ENCODE results near the gene HSD17B3. TPM values are rescaled to one million over a fixed set of nuclear protein-coding genes. Genes with fewer than 3 reads are reported as not detected.

Gene HSD17B3
- total and polyA plus RNA-seq, 2 donors (not counting 3 experiments of a cell fraction or from before 2014, with no cell fraction given): 0.46 TPM; not detected in 1

DNA sequence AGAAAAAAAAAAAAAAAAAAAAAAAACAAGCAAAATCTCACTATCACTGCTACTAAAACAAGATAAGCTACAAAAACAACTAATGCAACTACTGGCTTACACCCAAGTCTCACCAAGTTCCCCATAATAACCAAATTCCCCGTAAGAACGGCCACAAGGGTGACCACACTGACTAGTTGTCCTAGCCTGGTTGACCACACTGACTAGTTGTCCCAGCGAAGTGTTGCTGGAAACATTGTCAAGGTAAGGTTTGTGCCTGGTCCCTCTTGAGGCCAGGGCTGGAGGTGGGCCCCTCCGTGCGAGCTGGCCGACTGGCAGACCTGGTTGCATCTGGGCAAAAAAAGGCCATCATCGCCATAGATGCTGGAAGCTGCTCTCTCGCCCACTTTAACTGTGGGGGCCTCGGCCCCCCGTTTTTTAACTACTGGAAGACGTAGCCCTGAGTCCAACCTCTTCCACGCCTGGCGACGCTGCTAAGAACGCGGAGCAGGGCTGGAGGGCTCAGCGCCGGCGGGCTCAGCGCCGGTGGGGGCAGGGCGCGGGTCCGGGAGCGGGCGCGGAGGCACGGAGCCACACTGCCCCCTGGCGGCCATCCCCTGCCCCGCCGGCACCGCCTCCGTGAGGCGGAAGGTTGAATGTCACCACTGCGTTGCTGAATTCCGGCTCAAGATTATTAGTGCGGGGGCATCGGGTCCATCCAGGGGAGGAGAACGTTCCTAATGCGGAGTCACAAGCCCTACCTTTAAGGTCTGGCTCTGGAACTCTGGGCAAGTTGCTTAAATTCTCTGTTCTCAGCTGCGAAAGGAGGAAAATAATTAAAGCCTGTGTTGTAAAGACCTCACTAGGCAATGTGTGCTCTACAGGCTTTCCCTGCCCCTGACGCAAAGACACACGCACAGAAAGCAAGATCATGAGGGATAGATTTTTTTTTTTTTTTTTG, 84.0 kb downstream of the HSD17B3 start:
- peak overlapping the region; percentile 76 for H2AFZ ChIP-seq (ENCODE audit: low read depth, low read length)
- ChIA-PET CTCF (interaction anchor here (0.6 to 3.4 kb wide), 43 partner anchors 8 to 1549 kb away, joined by 3 to 26 read pairs (median 4); no protein-coding TSS in a partner anchor), POLR2A (interaction anchor here (0.5 to 1.0 kb wide), 5 partner anchors 10 to 1492 kb away, joined by 3 to 6 read pairs (median 4); no protein-coding TSS in a partner anchor)
- TF ChIP-seq POLR2AphosphoS5 (IDR thresholded peaks at IDR 0.05; ENCODE audit: insufficient read depth, low read depth, low read length): peak; percentile 24
- TF ChIP-seq, protein P1, sequence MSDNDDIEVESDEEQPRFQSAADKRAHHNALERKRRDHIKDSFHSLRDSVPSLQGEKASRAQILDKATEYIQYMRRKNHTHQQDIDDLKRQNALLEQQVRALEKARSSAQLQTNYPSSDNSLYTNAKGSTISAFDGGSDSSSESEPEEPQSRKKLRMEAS (IDR thresholded peaks at IDR 0.05; ENCODE audit: insufficient read depth, insufficient read length): no peak
- TF ChIP-seq, protein P2, sequence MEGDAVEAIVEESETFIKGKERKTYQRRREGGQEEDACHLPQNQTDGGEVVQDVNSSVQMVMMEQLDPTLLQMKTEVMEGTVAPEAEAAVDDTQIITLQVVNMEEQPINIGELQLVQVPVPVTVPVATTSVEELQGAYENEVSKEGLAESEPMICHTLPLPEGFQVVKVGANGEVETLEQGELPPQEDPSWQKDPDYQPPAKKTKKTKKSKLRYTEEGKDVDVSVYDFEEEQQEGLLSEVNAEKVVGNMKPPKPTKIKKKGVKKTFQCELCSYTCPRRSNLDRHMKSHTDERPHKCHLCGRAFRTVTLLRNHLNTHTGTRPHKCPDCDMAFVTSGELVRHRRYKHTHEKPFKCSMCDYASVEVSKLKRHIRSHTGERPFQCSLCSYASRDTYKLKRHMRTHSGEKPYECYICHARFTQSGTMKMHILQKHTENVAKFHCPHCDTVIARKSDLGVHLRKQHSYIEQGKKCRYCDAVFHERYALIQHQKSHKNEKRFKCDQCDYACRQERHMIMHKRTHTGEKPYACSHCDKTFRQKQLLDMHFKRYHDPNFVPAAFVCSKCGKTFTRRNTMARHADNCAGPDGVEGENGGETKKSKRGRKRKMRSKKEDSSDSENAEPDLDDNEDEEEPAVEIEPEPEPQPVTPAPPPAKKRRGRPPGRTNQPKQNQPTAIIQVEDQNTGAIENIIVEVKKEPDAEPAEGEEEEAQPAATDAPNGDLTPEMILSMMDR (IDR thresholded peaks at IDR 0.05; ENCODE audit: extremely low read depth in 1 of 2, insufficient read depth in 1 of 2, low read depth in 1 of 2, low read length in 2 of 2): peak; percentile 90 to 99
- no peak for TF ChIP-seq EZH2 (IDR thresholded peaks at IDR 0.05; ENCODE audit: borderline replicate concordance, low read depth, low read length, severe bottlenecking)
- dilution Hi-C loops (cut with MboI; ENCODE audit: extremely low pct_ligation_motif_present, low sequenced_read_pairs): no loop called here
- H3K4me3 ChIP-seq (replicated peaks in 1 of 3; ENCODE audit: insufficient read depth in 1 of 3, low read depth in 1 of 3, low read length in 3 of 3): peak overlapping the region in 2 of 3 experiments; percentile 29 to 41
- FAIRE-seq (peak; percentile 81), DNase-seq (ENCODE audit: low read depth, low spot score) (peak; percentile 71)
- no peaks in the 10 kb centered on the region for H3K9me3 ChIP-seq (replicated peaks; ENCODE audit: control insufficient read depth, insufficient read depth, low read length)
- no peaks in the 10 kb centered on the region for H3K9me1 ChIP-seq (replicated peaks; ENCODE audit: control insufficient read depth, extremely low read depth, insufficient read depth, low read length)
- H4K20me1 ChIP-seq (replicated peaks; ENCODE audit: control insufficient read depth, extremely low read depth, insufficient read depth, low read length): no peaks in the 10 kb centered on the region
- no peaks in the 10 kb centered on the region for H3K36me3 ChIP-seq (ENCODE audit: control insufficient read depth in 2 of 2, extremely low read depth in 1 of 2, insufficient read depth in 2 of 2, low read length in 2 of 2)
- peak overlapping the region; percentile 77 for H3K4me2 ChIP-seq (ENCODE audit: insufficient read depth, low read length)
- no TSS peak for BruUV-seq (replicated peaks)
- intact Hi-C loops (cut with micrococcal nuclease): loop anchor here (1.0 to 10.0 kb wide), 15 partner anchors 87 to 1537 kb away; partner anchors contain the start of gene FANCC
- H3K27ac ChIP-seq (ENCODE audit: insufficient read depth, low read depth, low read length): no peak overlapping the region
- no peaks in the 10 kb centered on the region for H3K79me2 ChIP-seq (ENCODE audit: control insufficient read depth, insufficient read depth, low read length)
- no peak overlapping the region for H3K9ac ChIP-seq (replicated peaks; ENCODE audit: extremely low read depth, insufficient read depth, low read length)
- H3K4me1 ChIP-seq (ENCODE audit: control insufficient read depth, extremely low read depth, insufficient read depth, low read length): peaks cover 7% of the 10 kb centered on the region
- H3K27me3 ChIP-seq (ENCODE audit: control insufficient read depth in 2 of 2, insufficient read depth in 2 of 2, low read length in 2 of 2): peaks cover 13 to 18% of the 10 kb centered on the region in 2 experiments

Data from endothelial cell of umbilical vein (primary cell).